Thoracic aorta (tissue), 2 donors: ENCODE data around the gene MAEA. TPM values are rescaled to one million over a fixed set of nuclear protein-coding genes. Genes with fewer than 3 reads are reported as not detected.

Source experiments
- ATAC-seq: fragments of 150-250 bp; one replicate; pipeline ENCODE4 v1.8.0; 2017; ENCODE audit warnings: low read depth; ENCODE audit not compliant: insufficient number of reproducible peaks, low FRiP score
- DNase-seq: peaks from one replicate; pipeline ENCODE4 v3.0.0-alpha.2; 2020; ENCODE audit warnings: low spot score
- H3K27ac ChIP-seq, 2 donors: fragments of 200-600 bp; sonication (generic); 1 replicate in 1 of 2; 2 replicates in 1 of 2; pipeline ENCODE4 v1.5.1; 2016; ENCODE audit warnings: mild to moderate bottlenecking in 2 of 2, moderate library complexity in 2 of 2
- H3K27me3 ChIP-seq: fragments of 200-600 bp; sonication (generic); replicated peaks from 2 replicates; pipeline ENCODE4 v1.6.0; 2016; ENCODE audit warnings: mild to moderate bottlenecking; ENCODE audit not compliant: insufficient read depth
- H3K36me3 ChIP-seq: fragments of 200-600 bp; sonication (generic); one replicate; pipeline ENCODE4 v1.5.1; 2016
- H3K4me1 ChIP-seq, 2 donors: fragments of 200-600 bp; sonication (generic); 1 replicate in 1 of 2; 2 replicates in 1 of 2; pipeline versions ENCODE4 v1.5.1 to v1.6.0; 2016; ENCODE audit warnings: low read depth in 2 of 2, mild to moderate bottlenecking in 1 of 2; ENCODE audit not compliant: control insufficient read depth in 1 of 2
- H3K4me3 ChIP-seq: fragments of 200-600 bp; sonication (generic); 2 replicates; pipeline ENCODE4 v1.5.1; 2016; ENCODE audit warnings: mild to moderate bottlenecking
- H3K9me3 ChIP-seq: fragments of 200-600 bp; sonication (generic); 2 replicates; pipeline ENCODE4 v1.5.1; 2016
- total RNA-seq, 2 donors: library from RNA; depleted of rRNA; stranded (reverse); fragments of >200 nt; gene quantifications; one replicate each; pipeline versions ENCODE4 v1.1.0 to v1.2.3, GENCODE V29; 2016
- TF ChIP-seq, protein P1 (sequence below): fragments of 200-600 bp; sonication (generic); IDR thresholded peaks from one replicate; pipeline ENCODE4 v1.5.1; 2019; ENCODE audit warnings: antibody characterized with exemption

Gene MAEA
- total RNA-seq, 2 donors from 2014 or later, result 53.7 to 83.8 TPM

DNA sequence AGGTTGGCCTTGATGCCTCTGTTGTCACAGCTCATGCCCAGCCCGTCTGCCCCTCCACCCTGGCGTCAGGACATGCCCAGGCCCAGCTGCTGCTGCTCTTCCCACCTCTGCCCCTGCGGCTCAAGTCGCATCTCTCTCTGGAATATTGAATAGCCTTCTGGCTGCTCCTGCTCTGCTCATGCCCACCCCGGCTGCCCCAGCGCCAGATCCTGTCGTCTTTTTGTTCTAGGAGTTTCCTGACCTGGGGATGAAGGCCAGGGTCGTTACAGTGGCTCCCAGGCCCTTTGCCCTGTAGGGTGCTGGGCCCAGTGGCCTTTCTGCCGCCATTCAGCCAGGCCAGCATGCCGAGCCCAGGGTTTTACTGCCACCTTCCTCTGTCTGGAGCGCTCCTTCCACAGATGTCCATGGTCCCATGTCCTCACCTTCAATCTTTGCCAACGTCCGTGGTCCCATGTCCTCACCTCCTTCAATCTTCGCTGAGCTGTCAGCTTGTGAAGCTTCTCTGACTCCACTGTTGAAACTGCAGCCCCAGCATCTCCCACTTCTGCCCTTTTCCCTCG is 9.7 kb downstream of the MAEA start:
- DNase-seq, result no peak
- Histone ChIP-seq H3K36me3 (peaks cover 29% of the 10 kb centered on the region), H3K27me3 (no peaks in the 10 kb centered on the region), H3K27ac (no peak overlapping the region), H3K9me3 (no peaks in the 10 kb centered on the region), H3K4me1 (peaks cover 10% of the 10 kb centered on the region in 2 donors), H3K4me3 (no peak overlapping the region)
- ATAC-seq, result no peak
- TF ChIP-seq, protein P1, sequence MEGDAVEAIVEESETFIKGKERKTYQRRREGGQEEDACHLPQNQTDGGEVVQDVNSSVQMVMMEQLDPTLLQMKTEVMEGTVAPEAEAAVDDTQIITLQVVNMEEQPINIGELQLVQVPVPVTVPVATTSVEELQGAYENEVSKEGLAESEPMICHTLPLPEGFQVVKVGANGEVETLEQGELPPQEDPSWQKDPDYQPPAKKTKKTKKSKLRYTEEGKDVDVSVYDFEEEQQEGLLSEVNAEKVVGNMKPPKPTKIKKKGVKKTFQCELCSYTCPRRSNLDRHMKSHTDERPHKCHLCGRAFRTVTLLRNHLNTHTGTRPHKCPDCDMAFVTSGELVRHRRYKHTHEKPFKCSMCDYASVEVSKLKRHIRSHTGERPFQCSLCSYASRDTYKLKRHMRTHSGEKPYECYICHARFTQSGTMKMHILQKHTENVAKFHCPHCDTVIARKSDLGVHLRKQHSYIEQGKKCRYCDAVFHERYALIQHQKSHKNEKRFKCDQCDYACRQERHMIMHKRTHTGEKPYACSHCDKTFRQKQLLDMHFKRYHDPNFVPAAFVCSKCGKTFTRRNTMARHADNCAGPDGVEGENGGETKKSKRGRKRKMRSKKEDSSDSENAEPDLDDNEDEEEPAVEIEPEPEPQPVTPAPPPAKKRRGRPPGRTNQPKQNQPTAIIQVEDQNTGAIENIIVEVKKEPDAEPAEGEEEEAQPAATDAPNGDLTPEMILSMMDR, result no peak

DNA sequence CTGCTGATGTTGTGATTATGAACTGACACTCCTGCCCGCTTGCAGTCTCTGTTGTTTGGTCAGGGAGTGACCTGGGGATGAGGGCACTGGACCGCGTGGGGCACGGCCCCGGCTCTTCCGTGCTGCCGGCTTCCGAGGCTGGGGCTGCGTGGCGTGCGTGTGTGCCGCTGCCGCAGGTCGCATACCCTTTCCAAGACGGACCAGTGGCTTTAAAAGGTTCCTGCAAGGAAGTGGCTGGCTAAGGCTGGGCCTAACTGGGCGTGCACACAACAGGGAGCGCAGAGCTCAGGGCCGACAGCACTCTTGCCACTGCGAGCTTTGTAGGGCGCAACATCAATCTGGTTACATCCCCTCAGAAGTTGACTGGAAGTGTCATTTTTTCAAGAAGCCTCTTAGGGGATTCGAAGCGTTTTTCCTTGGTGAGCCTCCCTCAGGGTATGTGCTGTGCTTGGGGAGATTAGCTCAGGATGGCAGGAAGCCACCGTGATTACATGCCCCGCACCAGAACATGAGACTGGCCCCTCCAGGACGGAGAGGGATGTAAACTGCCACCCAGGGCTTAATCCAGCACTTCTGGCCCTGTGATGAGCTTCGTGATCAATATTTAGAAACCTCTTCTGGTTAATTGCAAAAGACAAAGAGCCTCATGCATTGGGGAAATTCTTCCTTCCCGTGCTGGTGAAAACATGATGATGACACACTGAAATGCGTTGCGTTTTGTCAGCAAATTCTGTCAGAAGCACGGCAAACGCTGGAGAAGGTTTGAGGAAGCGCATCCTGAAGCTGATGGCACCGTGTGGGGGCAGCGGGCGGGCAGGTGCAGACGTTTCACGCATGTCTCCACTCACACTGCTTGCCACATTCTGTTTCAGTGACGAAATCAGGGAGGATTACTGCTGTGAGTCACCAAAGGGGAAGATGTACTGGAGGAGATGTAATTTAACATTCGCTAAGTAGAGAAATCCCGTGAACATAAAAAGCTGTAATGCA is 11.1 kb downstream of the MAEA start:
- Histone ChIP-seq H3K4me1 (no peaks in the 10 kb centered on the region), H3K9me3 (no peaks in the 10 kb centered on the region), H3K27me3 (no peaks in the 10 kb centered on the region), H3K27ac (no peak overlapping the region), H3K36me3 (peaks cover 36% of the 10 kb centered on the region), H3K4me3 (no peak overlapping the region)
- ATAC-seq (no peak), DNase-seq (no peak)
- TF ChIP-seq, protein P1, result no peak

DNA sequence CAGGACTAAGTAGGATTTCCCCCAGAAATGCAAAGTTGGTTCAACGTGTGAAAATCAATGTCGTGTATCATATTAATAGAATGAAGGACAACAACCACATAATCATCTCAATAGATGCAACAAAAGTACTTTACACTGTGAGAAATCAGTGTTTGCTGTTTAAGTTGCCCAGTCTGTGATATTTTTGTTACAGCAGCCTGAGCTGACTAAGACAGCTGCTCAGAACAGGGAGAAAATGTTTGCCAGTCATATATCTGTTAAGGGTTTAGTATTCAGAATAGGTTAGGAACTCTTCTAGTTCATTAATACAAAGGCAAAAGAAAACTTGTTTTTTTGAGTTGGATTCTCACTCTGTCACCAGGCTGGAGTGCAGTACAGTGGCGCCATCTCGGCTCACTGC is 12.5 kb downstream of the MAEA start:
- H3K9me3 ChIP-seq, result no peaks in the 10 kb centered on the region
- ATAC-seq, result no peak

DNA sequence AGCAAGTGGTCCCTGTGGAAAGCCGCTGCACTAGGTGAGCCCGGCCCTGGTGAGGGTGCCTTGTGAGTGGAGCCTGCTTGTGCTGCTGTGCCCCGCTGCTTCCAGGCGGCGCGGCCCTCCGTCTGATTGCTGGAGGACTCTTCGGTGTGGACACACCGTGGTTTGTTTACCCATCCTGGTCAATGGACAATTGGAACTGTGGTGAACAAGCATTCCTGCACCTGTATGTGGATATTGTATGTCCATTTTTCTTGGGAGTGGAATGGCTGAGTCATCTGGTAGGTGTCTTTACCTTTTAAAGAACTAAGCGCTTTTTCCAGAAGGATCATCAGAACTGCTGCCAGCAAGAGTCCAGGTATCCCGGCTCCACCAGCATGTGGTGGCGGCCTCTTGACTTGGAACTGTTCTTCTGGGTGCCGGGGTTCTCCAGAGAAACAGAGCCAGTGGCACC is 15.6 kb downstream of the MAEA start:
- no peak overlapping the region for H3K4me3 ChIP-seq
- ATAC-seq (no peak), DNase-seq (no peak)
- no peaks in the 10 kb centered on the region for H3K9me3 ChIP-seq
- H3K27ac ChIP-seq, result no peak overlapping the region
- peaks cover 7 to 16% of the 10 kb centered on the region in 2 donors for H3K4me1 ChIP-seq
- H3K27me3 ChIP-seq, result no peaks in the 10 kb centered on the region
- H3K36me3 ChIP-seq, result peaks cover 7% of the 10 kb centered on the region
- TF ChIP-seq, protein P1, result no peak

More for the DNA sequence above, 12.5 kb downstream of the MAEA start:
- Histone ChIP-seq H3K4me3 (no peak overlapping the region), H3K27ac (no peak overlapping the region), H3K36me3 (peaks cover 29% of the 10 kb centered on the region), H3K4me1 (no peaks in the 10 kb centered on the region), H3K27me3 (no peaks in the 10 kb centered on the region)
- no peak for DNase-seq
- TF ChIP-seq, protein P1, result no peak

DNA sequence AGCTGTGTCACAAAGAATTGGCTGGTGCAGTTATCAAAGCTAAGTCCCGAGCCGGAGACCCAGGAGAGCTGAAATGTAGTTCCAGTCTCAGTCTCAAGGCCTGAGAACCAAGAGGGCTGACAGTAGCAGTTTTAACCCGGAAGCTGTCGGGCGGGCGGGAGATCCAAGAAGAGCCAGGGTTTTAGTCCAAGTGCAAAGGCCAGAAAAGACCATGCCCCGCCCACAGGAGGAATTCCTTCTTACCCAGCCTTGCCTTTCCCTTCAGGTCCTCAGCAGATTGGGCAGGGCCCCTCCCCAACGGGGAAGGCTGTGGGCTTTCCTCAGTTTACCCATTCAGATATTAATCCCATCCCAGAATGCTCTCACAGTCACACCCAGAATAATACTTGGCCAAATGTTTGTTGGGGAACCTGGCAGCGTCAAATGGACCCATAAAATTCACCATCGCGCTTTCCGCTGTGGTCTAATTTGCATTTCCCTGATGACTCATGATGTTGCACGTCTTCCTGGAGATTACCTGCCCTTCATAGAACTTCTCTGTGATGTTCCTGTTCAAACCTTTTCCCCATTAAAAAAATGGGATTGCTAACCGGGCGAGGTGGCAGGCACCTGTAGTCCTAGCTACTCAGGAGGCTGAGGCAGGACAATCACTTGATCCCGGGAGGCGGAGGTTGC is 16.2 kb downstream of the MAEA start:
- Histone ChIP-seq H3K4me1 (peaks cover 13 to 22% of the 10 kb centered on the region in 2 donors), H3K27ac (no peak overlapping the region), H3K36me3 (peaks cover 7% of the 10 kb centered on the region), H3K27me3 (no peaks in the 10 kb centered on the region), H3K4me3 (no peak overlapping the region), H3K9me3 (no peaks in the 10 kb centered on the region)
- ATAC-seq, result no peak
- DNase-seq, result no peak
- TF ChIP-seq, protein P1, result no peak
